Lower leg skin (tissue), 4 donors: ENCODE measurements around the gene DIS3L2. TPM values are rescaled to one million over a fixed set of nuclear protein-coding genes. Genes with fewer than 3 reads are reported as not detected.

Experiments used
- DNase-seq, 2 donors: peaks; one replicate each; pipeline ENCODE4 v3.0.0-alpha.2; 2019; ENCODE audit warnings: low spot score in 2 of 2
- H3K4me3 ChIP-seq: fragments of 200-600 bp; sonication (generic); 2 replicates; pipeline ENCODE4 v1.5.1; 2017; ENCODE audit warnings: mild to moderate bottlenecking, low read depth; ENCODE audit not compliant: poor library complexity, severe bottlenecking
- POLR2A ChIP-seq, 2 donors: fragments of 450-650 bp; IDR thresholded peaks; one replicate each; pipeline ENCODE4 v1.6.1; 2016 to 2017; ENCODE audit warnings: antibody characterized with exemption in 2 of 2, mild to moderate bottlenecking in 1 of 2, moderate library complexity in 1 of 2
- WGBS, 2 donors: methylation state at CpG; one replicate each; pipeline ENCODE4 v1.1.5; 2018; 5-methylcytosine and 5-hydroxymethylcytosine counted together
- intact Hi-C: fragments of 100-400 bp; cut with DNase I; formaldehyde crosslinking; loops from one replicate; pipeline ENCODE4 v1.15.0; 2023; ENCODE audit warnings: low total_unique reads
- total RNA-seq, 4 donors: library from RNA; depleted of rRNA; stranded (reverse); fragments of >200 nt; gene quantifications; one replicate each; pipeline ENCODE4 v1.1.0, GENCODE V29; 2016
- TF ChIP-seq, protein P1 (sequence below), 3 donors: fragments of 450-650 bp; IDR thresholded peaks; one replicate each; pipeline ENCODE4 v1.5.1; 2016; ENCODE audit warnings: antibody characterized with exemption in 3 of 3, mild to moderate bottlenecking in 3 of 3, moderate library complexity in 2 of 3

Gene DIS3L2
- total RNA-seq, 4 donors from 2014 or later = 26.4 to 39.0 (median 34.4) TPM

GRCh38 chr2:232225429-232225828 is 263.9 kb downstream of the DIS3L2 start:
- 47 to 48% methylated on average over 2 of the region's 2 CpGs for WGBS, 2 donors
- DNase-seq = no peak
- intact Hi-C loops = no loop called here
- no peak for TF ChIP-seq POLR2A (IDR thresholded peaks at IDR 0.05)
- TF ChIP-seq, protein P1, sequence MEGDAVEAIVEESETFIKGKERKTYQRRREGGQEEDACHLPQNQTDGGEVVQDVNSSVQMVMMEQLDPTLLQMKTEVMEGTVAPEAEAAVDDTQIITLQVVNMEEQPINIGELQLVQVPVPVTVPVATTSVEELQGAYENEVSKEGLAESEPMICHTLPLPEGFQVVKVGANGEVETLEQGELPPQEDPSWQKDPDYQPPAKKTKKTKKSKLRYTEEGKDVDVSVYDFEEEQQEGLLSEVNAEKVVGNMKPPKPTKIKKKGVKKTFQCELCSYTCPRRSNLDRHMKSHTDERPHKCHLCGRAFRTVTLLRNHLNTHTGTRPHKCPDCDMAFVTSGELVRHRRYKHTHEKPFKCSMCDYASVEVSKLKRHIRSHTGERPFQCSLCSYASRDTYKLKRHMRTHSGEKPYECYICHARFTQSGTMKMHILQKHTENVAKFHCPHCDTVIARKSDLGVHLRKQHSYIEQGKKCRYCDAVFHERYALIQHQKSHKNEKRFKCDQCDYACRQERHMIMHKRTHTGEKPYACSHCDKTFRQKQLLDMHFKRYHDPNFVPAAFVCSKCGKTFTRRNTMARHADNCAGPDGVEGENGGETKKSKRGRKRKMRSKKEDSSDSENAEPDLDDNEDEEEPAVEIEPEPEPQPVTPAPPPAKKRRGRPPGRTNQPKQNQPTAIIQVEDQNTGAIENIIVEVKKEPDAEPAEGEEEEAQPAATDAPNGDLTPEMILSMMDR (IDR thresholded peaks at IDR 0.05) = no peak
- no peak overlapping the region for H3K4me3 ChIP-seq

DNA sequence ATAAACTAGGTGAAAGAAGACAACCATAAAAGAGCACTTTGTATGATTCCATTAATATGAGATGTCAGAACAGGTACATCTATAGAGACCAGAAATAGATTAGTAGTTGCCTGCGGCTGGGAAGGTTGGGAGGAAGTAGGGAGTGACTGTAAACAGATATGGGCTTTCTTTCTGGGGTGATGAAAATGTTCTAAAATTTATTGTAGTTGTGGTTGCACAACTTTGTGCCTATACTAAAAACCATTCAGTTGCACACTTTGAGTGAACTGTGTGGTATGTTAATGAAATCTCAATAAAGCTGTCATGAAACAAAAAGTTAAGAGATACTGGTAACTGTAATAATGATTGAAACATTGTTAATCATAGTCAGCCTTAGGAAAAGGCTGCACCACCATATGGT is 264.4 kb downstream of the DIS3L2 start:
- H3K4me3 ChIP-seq = no peak overlapping the region
- 72 to 85% methylated on average over 1 of the region's 1 CpG for WGBS, 2 donors
- no peak for DNase-seq
- intact Hi-C loops = no loop called here
- TF ChIP-seq POLR2A (IDR thresholded peaks at IDR 0.05) = no peak
- TF ChIP-seq, protein P1 (IDR thresholded peaks at IDR 0.05) = no peak

- TF ChIP-seq POLR2A (IDR thresholded peaks at IDR 0.05) = no peak
- TF ChIP-seq, protein P1 (IDR thresholded peaks at IDR 0.05) = no peak
- intact Hi-C loops = no loop called here
- H3K4me3 ChIP-seq = no peak overlapping the region
- WGBS, 2 donors = 51 to 72% methylated on average over 4 of the region's 4 CpGs
- DNase-seq = no peak
Measured at GRCh38 chr2:232228332-232228731, 266.8 kb downstream of the DIS3L2 start.

DNA sequence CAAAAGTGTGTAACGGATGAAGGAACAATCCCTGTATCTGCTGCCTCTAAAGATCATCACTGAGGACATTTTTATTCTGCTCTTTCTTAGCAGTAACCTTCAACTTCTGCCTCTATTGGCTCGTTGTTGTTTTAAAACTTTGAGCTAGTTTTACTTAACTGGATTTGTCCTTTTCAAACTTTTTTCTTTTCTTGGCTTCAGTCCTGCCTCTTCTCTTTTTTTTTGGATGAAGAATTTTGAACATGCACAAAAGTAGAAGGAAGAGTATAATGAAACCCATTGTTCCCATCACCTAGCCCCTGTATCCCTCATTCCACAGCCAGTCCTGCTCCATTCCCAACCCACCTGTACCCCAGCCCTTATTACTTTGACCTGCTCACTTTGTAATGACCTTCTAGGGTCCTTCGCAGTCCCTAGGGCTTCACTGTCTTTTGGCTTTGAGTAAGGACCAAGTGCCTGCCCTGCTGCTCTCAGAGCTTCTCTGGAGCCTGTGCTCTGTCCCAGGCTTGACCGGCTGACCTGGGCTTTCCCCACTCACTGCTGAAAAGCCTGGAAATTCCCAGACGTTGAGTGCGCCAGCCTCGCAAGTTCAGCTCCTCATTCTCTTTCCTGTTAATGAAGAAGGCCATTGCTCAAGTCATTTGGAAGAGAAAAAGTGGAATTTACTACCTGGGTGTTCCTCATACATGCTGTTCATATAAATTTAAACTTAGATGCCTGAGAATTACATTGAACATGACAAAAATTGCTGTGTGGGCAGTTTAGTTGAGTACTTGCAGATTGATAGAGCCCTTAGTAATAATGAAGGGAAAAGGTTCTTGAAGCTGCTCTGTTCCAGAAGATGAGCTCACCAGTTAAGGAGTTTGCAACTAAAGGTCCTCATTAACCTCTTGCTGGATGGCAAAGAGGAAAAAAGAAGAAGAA is 267.7 kb downstream of the DIS3L2 start:
- DNase-seq = no peak
- no peak for TF ChIP-seq POLR2A (IDR thresholded peaks at IDR 0.05)
- TF ChIP-seq, protein P1 (IDR thresholded peaks at IDR 0.05) = no peak
- intact Hi-C loops = no loop called here
- WGBS, 2 donors = 77 to 78% methylated on average over 7 of the region's 7 CpGs
- H3K4me3 ChIP-seq = no peak overlapping the region

DNA sequence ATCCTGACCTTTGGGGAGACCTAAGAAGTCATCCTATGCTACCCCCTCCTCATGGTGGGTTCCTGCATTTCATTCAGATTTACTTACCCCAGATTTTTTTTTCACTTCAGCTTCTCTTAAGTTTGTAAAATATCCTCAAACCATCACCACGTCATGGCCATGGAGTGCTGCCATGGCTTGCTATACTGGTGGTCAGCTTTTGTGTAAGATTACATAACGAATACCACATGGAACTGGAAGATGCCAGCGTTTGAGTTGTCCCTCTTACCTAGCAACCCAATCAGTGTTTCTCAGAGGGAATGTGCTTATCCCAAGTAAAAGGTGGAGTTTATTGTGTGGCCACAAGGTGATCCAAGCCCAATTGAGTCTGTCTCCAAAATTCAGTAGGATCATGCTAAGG is 268.4 kb downstream of the DIS3L2 start:
- H3K4me3 ChIP-seq = no peak overlapping the region
- TF ChIP-seq, protein P1 (IDR thresholded peaks at IDR 0.05) = no peak
- TF ChIP-seq POLR2A (IDR thresholded peaks at IDR 0.05) = no peak
- no peak for DNase-seq
- WGBS, 2 donors = 73 to 77% methylated on average over 3 of the region's 3 CpGs
- intact Hi-C loops = no loop called here
